Measurements from ENCODE around the gene PCDHGB5.
"Not testable (repeated sequence)": the region's sequence is repeated elsewhere in the genome, so short reads cannot be mapped to it uniquely, and the experiment has no call there.

The PCDHGB5 gene

DNA sequence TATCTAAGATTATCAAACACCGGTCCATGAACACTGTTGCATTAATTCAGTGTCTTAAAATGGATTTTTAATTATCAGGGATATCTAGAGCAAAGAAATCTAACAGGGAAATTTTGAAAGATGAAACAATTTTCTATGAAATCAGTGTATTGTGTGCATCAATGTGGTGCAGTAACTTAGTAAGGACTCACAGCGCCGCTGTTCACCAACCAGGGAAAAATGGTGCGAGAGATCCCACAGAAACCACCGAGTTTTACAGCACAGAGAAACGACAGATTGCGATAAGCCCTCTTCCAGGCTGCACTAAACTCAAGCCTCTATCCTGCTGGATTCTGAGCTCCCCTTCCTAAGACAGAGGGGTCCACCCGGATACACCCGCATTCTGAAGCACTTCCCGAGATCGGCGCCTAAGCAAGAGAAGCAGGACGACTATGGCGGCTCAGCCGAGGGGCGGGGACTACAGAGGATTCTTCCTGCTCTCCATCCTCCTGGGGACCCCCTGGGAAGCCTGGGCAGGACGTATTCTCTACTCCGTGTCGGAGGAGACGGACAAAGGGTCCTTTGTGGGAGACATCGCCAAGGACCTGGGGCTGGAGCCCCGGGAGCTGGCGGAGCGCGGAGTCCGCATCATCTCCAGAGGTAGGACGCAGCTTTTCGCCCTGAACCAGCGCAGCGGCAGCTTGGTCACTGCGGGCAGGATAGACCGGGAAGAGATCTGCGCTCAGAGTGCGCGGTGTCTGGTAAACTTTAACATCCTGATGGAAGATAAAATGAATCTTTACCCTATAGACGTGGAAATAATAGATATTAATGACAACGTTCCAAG is 15.1 kb upstream of the PCDHGB5 start, which contains the start of gene PCDHGA7:
PCDHGA7 (plus strand) TSS at position 274 of the 826 bp plus-strand sequence; CDS start at position 432, 158 bp downstream.
- no peak for DNase-seq (ENCODE audit: low spot score)

DNA sequence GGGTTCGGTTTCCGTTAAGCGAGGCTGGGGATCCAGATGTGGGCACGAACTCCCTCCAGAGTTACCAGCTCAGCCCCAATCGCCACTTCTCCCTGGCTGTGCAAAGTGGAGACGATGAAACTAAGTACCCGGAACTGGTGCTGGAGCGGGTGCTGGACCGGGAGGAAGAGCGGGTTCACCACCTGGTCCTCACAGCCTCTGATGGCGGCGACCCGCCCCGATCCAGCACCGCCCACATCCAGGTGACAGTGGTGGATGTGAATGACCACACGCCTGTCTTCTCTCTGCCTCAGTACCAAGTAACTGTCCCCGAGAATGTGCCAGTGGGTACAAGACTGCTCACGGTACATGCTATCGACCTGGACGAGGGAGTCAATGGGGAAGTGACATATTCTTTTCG is 14.4 kb upstream of the PCDHGB5 start:
- no peak for DNase-seq (ENCODE audit: low spot score)

DNA sequence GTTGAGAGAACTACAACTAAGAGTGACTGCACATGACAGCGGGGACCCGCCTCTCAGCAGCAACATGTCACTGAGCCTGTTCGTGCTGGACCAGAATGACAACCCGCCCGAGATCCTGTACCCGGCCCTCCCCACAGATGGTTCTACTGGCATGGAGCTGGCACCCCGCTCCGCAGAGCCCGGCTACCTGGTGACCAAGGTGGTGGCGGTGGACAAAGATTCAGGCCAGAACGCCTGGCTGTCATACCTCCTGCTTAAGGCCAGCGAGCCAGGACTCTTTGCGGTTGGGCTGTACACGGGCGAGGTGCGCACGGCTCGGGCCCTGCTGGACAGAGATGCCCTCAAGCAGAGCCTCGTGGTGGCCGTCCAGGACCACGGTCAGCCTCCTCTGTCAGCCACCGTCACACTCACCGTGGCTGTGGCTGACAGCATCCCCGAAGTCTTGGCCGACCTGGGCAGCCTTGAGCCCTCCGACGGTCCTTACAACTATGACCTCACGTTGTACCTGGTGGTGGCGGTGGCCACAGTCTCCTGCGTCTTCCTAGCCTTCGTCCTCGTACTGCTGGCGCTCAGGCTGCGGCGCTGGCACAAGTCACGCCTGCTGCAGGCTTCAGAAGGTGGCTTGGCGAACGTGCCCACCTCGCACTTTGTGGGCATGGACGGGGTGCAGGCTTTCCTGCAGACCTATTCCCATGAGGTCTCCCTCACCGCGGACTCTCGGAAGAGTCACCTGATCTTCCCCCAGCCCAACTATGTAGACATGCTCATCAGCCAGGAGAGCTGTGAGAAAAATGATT is 13.1 kb upstream of the PCDHGB5 start:
- DNase-seq (ENCODE audit: low spot score): no peak

DNA sequence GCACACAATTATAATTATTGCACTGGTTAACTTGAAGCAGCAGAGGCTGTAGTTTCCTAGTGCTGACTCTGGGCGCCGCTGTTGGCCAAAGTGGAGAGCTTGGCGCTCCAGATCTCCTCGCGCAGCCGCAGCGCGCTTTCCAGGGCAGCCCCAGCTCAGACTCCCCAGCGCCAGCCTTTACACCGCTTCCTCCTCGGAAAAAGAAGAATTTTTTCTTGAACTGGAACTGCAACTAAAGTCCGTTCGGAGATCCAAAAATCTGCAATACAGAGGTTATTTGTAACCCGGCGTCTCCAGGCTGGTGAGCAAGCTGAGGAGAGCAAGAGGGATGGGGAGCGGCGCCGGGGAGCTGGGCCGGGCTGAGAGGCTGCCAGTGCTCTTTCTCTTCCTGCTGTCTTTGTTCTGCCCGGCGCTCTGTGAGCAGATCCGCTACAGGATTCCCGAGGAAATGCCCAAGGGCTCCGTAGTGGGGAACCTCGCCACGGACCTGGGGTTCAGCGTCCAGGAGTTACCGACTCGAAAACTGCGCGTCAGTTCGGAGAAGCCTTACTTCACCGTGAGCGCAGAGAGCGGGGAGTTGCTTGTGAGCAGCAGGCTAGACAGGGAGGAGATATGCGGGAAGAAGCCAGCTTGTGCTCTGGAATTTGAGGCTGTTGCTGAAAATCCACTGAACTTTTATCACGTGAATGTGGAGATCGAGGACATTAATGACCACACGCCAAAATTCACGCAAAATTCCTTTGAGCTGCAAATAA is 10.0 kb upstream of the PCDHGB5 start, which contains the start of gene PCDHGB4:
PCDHGB4 (plus strand) TSS at position 142 of the 755 bp plus-strand sequence; CDS start at position 329, 187 bp downstream.
- DNase-seq (ENCODE audit: low spot score): peak; percentile 37

DNA sequence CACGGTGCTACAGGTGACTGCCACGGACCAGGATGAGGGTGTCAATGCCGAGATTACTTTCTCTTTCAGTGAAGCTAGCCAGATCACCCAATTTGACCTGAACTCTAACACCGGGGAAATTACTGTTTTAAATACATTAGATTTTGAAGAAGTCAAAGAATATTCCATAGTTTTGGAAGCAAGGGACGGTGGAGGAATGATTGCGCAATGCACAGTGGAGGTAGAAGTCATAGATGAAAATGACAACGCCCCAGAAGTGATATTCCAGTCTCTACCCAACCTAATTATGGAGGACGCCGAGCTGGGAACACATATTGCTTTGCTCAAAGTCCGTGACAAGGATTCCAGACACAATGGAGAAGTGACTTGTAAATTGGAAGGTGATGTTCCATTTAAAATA is 9.1 kb upstream of the PCDHGB5 start:
- DNase-seq (ENCODE audit: low spot score): no peak

DNA sequence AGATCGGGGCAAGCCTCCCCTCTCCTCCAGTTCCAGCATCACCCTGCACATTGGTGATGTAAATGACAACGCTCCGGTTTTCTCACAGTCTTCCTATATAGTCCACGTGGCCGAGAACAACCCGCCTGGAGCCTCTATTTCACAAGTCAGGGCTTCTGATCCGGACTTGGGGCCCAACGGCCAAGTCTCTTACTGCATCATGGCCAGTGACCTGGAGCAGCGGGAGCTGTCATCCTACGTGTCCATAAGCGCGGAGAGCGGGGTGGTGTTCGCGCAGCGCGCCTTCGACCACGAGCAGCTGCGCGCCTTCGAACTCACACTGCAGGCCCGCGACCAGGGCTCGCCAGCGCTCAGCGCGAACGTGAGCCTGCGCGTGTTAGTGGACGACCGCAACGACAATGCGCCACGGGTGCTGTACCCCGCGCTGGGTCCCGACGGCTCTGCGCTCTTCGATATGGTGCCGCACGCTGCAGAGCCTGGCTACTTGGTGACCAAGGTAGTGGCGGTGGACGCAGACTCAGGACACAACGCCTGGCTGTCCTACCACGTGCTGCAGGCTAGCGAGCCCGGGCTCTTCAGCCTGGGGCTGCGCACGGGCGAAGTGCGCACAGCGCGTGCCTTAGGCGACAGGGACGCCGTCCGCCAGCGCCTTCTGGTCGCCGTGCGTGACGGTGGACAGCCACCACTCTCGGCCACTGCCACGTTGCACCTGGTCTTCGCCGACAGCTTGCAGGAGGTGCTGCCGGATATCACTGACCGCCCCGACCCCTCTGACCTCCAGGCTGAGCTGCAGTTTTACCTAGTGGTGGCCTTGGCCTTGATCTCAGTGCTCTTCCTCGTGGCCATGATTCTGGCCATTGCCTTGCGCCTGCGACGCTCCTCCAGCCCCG is 8.3 kb upstream of the PCDHGB5 start:
- DNase-seq (ENCODE audit: low spot score): no peak

DNA sequence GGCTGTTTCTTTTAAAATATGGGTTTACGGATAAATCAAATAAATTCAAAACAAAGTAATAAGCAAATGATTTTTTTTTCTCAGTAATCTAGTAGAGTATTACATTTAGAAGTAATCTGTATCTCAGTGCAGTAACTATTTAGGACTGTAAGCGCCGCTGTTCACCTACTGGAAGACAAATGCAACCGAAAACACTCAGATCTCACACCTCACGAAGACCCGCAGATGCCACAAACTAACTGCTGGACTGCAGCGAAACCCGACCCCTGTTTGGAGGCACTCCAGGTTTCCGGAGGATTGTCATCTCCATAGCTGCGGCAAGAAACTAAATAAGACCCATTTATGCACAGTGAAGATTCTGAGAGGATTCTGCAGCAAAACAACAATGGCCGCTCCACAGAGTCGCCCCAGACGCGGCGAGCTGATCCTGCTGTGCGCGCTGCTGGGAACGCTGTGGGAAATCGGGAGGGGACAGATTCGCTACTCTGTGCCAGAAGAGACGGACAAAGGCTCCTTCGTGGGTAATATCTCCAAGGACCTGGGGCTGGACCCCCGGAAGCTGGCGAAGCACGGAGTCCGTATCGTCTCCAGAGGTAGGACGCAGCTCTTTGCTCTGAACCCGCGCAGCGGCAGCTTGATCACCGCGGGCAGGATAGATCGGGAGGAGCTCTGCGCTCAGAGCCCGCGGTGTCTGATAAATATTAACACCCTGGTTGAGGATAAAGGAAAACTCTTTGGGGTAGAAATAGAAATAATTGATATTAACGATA is 5.1 kb upstream of the PCDHGB5 start, which contains the start of gene PCDHGA8:
PCDHGA8 (plus strand) TSS at position 205 of the 770 bp plus-strand sequence; CDS start at position 386, 181 bp downstream.
- no peak for DNase-seq (ENCODE audit: low spot score)

DNA sequence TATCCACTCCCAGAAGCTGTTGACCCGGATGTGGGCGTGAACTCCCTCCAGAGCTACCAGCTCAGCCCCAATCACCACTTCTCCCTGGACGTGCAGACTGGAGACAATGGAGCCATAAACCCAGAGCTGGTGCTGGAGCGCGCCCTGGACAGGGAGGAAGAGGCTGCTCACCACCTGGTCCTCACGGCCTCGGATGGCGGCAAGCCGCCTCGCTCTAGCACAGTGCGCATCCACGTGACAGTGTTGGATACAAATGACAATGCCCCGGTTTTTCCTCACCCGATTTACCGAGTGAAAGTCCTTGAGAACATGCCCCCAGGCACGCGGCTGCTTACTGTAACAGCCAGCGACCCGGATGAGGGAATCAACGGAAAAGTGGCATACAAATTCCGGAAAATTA is 4.5 kb upstream of the PCDHGB5 start:
- DNase-seq (ENCODE audit: low spot score): no peak

DNA sequence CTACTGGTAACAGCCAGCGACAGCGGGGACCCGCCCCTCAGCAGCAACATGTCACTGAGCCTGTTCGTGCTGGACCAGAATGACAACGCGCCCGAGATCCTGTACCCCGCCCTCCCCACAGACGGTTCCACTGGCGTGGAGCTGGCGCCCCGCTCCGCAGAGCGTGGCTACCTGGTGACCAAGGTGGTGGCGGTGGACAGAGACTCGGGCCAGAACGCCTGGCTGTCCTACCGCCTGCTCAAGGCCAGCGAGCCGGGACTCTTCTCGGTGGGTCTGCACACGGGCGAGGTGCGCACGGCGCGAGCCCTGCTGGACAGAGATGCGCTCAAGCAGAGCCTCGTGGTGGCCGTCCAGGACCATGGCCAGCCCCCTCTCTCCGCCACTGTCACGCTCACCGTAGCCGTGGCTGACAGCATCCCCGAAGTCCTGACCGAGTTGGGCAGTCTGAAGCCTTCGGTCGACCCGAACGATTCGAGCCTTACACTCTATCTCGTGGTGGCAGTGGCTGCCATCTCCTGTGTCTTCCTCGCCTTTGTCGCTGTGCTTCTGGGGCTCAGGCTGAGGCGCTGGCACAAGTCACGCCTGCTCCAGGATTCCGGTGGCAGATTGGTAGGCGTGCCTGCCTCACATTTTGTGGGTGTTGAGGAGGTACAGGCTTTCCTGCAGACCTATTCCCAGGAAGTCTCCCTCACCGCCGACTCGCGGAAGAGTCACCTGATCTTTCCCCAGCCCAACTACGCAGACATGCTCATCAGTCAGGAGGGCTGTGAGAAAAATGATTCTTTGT is 3.2 kb upstream of the PCDHGB5 start:
- not testable (repeated sequence) for DNase-seq (ENCODE audit: low spot score)

DNA sequence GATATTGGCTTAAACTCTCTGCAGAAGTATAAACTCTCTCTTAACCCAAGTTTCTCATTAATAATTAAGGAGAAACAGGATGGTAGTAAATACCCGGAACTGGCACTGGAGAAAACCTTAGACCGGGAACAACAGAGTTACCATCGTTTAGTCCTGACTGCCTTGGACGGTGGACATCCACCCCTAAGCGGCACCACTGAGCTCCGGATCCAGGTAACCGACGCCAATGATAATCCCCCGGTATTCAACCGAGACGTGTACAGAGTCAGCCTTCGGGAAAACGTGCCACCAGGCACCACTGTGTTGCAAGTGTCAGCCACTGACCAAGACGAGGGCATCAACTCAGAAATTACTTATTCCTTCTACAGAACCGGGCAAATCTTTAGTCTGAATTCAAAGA is 861 bp downstream of the PCDHGB5 start:
- DNase-seq (ENCODE audit: low spot score): no peak

DNA sequence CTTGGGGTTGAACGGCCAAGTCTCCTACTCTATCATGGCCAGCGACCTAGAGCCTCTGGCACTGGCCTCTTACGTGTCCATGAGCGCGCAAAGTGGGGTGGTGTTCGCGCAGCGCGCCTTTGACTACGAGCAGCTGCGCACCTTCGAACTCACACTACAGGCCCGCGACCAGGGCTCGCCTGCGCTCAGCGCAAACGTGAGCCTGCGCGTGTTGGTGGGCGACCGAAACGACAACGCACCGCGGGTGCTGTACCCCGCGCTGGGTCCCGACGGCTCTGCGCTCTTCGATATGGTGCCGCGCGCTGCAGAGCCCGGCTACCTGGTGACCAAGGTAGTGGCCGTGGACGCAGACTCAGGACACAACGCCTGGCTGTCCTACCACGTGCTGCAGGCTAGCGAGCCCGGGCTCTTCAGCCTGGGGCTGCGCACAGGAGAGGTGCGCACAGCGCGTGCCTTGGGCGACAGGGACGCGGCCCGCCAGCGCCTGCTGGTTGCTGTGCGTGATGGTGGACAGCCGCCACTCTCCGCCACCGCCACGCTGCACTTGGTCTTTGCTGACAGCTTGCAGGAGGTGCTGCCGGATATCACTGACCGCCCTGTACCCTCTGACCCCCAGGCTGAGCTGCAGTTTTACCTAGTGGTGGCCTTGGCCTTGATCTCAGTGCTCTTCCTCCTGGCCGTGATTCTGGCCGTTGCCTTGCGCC is 2.0 kb downstream of the PCDHGB5 start:
- no peak for DNase-seq (ENCODE audit: low spot score)

DNA sequence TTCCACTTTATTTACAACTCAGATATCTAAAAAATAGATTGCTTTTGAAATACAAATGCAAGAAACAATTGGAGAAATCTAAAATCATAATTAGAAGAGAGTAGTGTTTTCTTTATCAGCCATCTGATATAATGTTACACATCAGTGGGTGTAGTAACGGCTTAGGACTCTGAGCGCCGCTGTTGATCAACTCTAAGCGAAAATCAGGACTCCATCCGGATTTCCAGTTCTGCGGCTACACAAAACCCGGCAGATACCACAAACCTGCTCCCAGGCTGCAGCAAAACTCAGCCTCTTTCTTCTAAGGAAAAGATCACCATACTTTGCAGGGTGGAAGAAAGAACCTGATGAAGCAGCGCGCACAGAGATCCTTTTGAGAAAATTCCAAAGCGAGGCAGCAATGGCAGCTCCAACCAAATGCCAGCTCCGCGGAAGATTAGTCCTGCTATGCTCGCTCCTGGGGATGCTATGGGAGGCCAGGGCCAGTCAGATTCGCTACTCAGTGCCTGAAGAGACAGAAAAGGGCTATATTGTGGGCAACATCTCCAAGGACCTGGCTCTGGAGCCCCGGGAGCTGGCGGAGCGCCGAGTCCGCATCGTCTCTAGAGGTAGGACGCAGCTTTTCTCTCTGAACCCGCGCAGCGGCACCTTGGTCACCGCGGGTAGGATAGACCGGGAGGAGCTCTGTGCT is 5.0 kb downstream of the PCDHGB5 start, which contains the start of gene PCDHGA9:
PCDHGA9 (plus strand) TSS at position 226 of the 691 bp plus-strand sequence; CDS start at position 401, 175 bp downstream.
- DNase-seq (ENCODE audit: low spot score): peak; percentile 58

DNA sequence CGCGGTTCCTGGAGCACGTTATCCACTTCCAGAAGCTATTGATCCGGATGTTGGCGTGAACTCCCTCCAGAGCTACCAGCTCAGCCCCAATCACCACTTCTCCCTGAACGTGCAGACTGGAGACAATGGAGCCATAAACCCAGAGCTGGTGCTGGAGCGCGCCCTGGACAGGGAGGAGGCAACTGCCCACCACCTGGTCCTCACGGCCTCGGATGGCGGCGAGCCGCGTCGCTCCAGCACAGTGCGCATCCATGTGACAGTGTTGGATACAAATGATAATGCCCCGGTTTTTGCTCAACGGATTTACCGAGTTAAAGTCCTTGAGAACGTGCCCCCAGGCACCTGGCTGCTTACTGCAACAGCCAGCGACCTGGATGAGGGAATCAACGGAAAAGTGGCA is 5.6 kb downstream of the PCDHGB5 start:
- no peak for DNase-seq (ENCODE audit: low spot score)

DNA sequence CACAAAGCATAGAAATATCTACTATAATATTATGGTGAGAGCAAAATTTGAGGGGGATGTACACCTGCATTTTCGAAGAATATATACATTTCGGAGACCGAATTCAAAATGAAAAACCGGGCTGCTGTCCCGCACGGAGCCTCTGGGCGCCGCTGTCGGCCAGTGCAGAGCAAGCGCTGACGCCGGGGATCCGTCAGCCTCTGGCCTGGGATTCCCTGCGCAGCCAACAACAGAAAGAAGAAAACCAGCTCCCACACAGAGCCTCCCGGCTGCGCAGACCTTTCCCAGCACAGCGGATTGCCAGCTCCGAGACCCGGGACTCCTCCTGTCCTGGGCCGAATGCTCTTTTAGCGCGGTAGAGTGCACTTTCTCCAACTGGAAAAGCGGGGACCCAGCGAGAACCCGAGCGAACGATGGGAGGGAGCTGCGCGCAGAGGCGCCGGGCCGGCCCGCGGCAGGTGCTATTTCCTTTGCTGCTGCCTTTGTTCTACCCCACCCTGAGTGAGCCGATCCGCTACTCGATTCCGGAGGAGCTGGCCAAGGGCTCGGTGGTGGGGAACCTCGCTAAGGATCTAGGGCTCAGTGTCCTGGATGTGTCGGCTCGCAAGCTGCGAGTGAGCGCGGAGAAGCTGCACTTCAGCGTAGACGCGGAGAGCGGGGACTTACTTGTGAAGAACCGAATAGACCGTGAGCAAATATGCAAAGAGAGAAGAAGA is 10.2 kb downstream of the PCDHGB5 start, which contains the start of gene PCDHGB6:
PCDHGB6 (plus strand) TSS at position 232 of the 716 bp plus-strand sequence; CDS start at position 414, 182 bp downstream.
- peak; percentile 77 for DNase-seq (ENCODE audit: low spot score)

DNA sequence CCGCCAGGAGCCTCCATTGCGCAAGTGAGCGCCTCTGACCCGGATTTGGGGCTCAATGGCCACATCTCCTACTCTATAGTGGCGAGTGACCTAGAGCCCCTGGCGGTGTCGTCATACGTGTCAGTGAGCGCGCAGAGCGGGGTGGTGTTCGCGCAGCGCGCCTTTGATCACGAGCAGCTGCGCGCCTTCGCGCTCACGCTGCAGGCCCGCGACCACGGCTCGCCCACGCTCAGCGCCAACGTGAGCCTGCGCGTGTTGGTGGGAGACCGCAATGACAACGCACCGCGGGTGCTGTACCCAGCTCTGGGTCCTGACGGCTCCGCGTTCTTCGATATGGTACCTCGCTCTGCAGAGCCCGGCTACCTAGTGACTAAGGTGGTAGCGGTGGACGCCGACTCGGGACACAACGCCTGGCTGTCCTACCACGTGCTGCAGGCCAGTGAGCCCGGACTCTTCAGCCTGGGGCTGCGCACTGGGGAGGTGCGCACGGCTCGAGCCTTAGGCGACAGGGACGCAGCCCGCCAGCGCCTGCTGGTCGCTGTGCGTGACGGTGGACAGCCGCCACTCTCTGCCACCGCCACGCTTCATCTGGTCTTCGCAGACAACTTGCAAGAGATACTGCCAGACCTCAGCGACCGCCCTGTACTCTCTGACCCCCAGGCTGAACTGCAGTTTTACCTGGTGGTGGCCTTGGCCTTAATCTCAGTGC is 12.0 kb downstream of the PCDHGB5 start:
- DNase-seq (ENCODE audit: low spot score): no peak

DNA sequence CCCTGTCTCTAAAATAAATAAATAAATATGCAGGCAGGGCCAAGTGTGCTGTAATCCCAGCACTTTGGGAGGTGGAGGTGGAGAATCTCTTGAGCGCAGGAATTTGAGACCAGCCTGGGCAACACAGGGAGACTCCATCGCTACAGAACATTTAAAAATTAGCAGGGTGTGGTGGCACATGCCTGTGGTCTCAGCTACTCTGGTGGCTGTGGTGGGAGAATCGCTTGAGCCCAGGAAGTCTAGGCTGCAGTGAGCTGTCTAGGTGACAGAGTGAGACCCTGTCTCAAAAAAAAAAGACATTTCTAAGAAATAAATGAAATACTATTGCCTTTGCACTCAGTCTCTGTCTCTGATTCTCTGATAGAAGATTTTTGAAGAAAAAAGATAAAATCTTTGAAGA is 13.8 kb downstream of the PCDHGB5 start:
- DNase-seq (ENCODE audit: low spot score): no peak
